Suprapubic skin (tissue), 3 donors: ENCODE results near the gene SON.

Source experiments
- POLR2AphosphoS5 ChIP-seq, 3 donors: sonication (generic); formaldehyde crosslinking; IDR thresholded peaks; one replicate each; pipeline ENCODE4 v1.6.1; 2017; ENCODE audit warnings: antibody characterized with exemption in 3 of 3
- TF ChIP-seq, protein P1 (sequence below), 2 donors: fragments of 200-600 bp in 1 of 2; fragments of 450-650 bp in 1 of 2; sonication (generic) in 1 of 2; IDR thresholded peaks; one replicate each; pipeline ENCODE4 v1.5.1; 2016 to 2019; ENCODE audit warnings: antibody characterized with exemption in 2 of 2, mild to moderate bottlenecking in 1 of 2, moderate library complexity in 1 of 2

DNA sequence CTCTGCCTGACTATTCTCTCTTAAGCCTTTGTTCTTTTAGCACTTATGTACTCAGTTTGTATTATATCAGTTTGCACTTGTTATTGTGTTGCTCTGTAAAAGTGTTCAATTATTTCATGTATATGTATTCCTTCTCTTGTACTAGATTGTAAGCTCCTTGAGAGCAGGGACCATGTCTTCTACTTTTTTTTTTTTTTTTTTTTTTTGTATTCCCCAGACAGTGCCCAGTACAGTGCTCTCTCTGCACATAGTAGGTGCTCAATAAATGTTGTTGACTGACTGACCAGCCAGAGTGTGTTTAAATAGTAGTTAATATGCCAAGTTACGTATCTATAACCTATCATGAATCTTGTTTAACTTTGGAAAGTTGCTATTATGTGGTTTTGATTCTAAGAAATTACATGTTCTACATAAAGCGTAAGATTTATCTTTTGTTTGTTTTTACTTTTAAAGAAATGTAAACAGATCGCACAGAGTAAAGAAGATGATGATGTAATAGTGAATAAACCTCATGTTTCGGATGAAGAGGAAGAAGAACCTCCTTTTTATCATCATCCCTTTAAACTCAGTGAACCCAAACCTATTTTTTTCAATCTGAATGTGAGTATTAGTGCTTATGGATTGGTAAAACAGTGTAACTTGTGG is 16.1 kb downstream of the SON start:
- TF ChIP-seq, protein P1, sequence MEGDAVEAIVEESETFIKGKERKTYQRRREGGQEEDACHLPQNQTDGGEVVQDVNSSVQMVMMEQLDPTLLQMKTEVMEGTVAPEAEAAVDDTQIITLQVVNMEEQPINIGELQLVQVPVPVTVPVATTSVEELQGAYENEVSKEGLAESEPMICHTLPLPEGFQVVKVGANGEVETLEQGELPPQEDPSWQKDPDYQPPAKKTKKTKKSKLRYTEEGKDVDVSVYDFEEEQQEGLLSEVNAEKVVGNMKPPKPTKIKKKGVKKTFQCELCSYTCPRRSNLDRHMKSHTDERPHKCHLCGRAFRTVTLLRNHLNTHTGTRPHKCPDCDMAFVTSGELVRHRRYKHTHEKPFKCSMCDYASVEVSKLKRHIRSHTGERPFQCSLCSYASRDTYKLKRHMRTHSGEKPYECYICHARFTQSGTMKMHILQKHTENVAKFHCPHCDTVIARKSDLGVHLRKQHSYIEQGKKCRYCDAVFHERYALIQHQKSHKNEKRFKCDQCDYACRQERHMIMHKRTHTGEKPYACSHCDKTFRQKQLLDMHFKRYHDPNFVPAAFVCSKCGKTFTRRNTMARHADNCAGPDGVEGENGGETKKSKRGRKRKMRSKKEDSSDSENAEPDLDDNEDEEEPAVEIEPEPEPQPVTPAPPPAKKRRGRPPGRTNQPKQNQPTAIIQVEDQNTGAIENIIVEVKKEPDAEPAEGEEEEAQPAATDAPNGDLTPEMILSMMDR (IDR thresholded peaks at IDR 0.05): no peak
- TF ChIP-seq POLR2AphosphoS5 (IDR thresholded peaks at IDR 0.05): no peak
